Liver (tissue), 3 donors: ENCODE measurements around the gene HSPA4L.

ENCODE experiments used
- CTCF ChIP-seq: fragments of 150-350 bp; IDR thresholded peaks from 2 replicates; pipeline ENCODE4 v1.5.1; 2017; ENCODE audit warnings: improper control_type of control experiment, low read depth, low read length; ENCODE audit not compliant: missing input control
- RAD21 ChIP-seq, 2 donors: IDR thresholded peaks; 2 replicates each; pipeline ENCODE4 v1.6.1; 2016; ENCODE audit warnings: antibody characterized with exemption in 2 of 2, mild to moderate bottlenecking in 2 of 2
- REST ChIP-seq: IDR thresholded peaks from 2 replicates; pipeline ENCODE4 v1.6.1; 2016; ENCODE audit warnings: antibody characterized with exemption, mild to moderate bottlenecking
- donor health status: healthy.
- donor health status: healthy.

- no peak for TF ChIP-seq RAD21 (IDR thresholded peaks at IDR 0.05)
- no peak for TF ChIP-seq CTCF
- TF ChIP-seq REST, result no peak
Measured at GRCh38 chr4:127782025-127782274, 172 bp upstream of the HSPA4L start.
